Stimulated activated CD4-positive, alpha-beta T cell treated with anti-CD3 and anti-CD28 coated beads, Interleukin-1b, Interleukin-23, amount 100 ng/mL, for 1 hour (primary cell): ENCODE measurements around the gene UGT2B10.

Experiments used
- DNase-seq, 2 donors: peaks; one replicate each; pipeline ENCODE4 v3.0.0-alpha.2; 2020; ENCODE audit warnings: low read depth in 2 of 2

Gene UGT2B10

DNA sequence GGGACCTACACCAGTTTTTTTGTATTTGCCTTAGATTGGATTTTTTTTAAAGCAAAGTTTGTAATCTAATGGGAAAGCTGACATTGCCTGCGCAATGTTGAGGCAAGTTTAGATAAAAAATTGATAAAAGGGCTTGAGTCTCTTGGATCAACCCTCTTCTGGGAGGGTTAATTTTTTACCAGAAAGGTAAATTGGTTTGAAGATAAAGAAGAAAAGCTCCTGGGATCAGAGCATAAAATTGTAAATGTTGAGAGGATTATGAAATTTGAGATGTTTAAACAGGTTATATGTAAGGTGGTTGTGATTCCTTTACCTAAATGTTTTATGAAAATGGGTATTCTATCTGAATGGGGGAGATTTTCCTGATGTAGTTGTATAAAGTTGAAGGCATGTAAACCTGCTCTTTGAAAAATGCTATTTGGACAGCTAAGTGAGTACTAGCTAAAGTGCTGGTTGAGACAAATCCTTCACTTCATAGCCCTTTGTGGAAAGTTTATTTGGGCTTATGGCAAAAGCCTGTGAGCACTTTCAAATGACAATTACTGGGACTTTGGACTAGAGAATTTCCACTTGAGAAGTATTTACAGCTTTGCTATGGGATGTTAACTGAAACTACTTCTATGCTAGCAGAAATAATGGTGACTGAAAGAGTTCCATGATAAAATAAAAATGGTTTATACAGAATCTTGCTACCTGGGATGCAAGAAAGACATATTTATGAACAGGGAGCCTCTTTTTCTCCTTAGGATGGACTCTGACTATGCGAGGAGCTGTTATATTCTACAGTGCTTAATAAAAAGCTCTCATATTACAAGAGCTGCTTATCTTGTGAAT lies 56.2 kb downstream of the UGT2B10 start:
- no peak for DNase-seq

DNA sequence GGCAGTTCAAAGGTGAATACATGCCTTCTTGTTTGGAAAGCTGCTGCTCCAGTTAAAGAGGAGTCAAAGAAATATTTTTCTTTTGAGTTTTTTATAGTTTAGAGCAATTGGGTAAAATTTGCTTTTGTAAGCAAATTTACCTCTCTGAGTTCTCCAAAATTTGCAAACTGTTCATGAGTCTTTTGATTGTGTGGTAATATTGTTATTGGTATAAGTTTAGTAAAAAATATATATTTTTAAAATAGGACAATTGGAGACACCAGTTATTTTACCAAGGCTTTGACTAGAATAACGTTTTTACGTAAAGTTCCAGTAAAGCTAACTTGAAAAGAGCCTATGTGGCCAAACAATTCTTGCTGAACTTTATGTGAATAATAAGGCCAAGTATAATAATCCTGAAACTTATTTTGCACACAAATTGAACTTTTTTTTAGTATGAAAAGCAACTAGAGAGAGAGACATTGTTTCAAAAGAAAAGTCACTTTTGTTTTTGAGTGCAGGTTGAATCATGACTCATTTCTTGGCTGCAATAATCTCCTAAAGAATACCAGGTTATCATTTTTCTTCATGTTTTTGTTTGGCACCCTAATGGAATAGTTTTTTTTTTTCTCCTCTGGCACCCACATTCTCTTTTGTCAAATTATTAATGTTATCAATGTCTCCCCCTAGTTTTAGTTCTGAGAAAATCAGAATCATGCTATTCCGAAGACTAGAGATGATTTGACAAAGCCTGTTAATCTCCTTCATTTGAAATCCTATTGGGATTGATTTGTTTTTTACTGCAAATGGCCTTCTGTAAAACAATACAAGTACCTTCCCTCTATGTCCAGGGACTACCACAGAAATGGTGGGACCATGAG lies 57.1 kb downstream of the UGT2B10 start:
- no peak for DNase-seq

- no peak for DNase-seq
These were observed 58.7 kb downstream of the UGT2B10 start for GRCh38 chr4:68874507-68874906.

DNA sequence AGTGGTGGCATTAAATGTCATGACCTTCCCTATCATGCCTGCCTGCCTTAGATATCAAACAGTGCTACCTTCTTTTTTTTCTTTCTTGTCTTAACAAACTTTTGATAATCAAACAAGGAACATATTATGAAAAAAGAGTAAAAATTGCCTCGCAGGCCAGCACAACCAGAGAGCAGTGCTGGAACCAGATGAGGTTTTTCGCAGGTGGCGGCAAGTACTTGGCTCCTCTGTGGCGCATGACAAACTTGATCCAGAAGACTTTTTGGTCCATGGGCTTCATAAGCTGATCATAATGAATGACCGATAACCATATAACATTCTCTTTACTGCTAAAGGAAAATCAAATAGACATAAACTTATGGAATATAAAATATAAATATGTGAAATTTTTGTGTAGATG lies 61.8 kb downstream of the UGT2B10 start:
- no peak for DNase-seq

DNA sequence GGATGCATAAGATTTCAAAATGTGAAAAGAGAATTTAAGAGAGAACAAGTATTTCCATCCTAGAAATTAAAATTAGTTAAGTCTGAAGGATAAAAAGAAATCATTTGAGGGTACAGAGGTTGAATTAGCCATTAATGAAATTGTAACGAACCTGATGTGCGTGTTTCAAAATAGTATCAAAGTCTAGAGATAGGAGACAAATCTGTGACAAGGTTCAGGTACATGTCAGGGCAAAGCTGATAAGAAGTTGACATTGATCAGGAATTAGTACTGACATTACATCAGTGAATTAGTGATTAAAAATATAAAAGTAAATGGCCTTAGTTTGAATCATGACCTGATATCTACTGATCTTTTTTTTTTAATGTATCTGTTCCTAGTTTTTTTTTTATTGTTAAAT lies 62.3 kb downstream of the UGT2B10 start:
- no peak for DNase-seq
